ENCODE data around the gene RNF6.
"Not testable (repeated sequence)": the region's sequence is repeated elsewhere in the genome, so short reads cannot be mapped to it uniquely, and the experiment has no call there.

Gene RNF6

DNA sequence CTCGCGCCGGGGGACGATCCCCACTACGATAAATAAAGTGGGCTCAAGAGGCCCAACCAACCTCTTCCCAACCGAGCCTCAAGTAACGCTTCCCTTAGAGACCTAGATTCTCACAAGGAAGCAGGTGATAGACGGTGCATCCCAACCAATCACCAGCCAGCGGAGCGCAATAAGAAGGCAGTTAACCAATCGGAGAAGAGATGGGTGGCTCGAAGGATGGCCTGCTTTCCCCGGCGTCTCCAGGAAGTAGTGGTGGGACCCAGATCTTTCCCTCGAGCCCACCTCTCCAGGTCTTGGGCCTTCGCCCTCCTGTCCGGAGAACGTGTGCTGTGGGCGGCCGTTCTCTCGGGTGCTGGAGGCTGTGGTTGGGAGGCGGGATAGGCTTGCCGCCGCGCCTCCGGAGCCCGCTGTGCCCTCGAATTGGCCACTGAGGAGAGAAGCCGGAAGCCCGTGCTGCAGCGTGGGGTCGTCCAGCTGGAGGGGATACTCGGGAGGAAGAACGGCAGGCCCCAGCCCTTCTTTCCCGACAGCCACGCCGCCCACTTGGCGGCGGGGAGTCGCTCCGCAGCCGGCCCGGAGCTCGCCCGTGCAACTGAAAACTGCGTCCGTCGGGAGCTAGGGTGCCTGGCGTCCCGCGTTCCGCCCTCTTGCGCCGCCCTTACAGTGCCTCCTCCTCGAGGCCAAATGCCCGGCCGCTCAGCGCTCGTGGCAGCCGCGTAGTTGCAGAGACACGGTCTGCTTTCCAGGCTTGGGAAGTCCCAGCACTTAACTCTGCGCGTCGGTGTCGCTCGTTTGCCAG, at the start of gene RNF6:
RNF6 (minus strand) TSS at position 594 of the 799 bp plus-strand sequence. CDS start 2,665 bp downstream, outside the sequence.
- peak; percentile 69 to 81 for DNase-seq (ENCODE audit: low read depth in 2 of 2)

DNA sequence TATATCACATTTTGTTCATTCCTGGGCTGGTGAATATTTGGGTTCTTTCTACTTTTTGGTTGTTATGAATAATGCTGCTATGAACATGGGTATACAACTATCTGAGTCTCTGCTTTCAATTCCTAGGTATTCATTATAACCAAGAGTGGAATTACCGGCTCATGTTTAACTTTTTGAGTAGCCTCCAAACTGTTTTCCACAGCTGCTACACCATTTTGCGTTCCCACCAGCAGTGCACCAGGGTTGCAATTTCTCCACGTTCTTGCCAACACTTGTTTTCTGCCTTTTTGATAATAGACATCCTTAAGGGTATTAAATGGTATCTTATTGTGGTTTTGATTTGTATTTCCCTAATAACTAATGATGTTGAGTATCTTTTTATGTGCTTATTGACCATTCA, 48.6 kb upstream of the RNF6 start:
- no peak for DNase-seq (ENCODE audit: low read depth in 2 of 2)

DNA sequence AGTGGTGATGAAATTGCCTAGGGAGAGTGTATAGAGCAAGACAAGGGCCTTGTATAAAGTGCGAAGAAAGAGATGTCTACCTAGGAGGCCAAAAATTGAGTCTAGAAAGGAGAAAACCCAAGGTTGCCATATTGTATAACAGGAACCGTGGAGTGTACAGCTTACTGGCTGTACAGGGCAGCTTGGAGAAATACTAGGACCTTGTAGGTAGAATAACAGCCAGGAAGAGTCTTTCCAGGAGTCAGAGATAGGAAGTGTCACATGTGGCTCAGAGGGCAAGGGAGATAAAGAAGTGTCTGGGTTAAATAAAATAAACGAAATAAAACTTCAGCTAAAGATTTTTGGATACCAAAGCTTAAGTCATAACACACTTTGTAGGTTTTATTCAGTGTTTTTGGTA, 44.2 kb upstream of the RNF6 start:
- DNase-seq (ENCODE audit: low read depth in 2 of 2), result no peak

DNA sequence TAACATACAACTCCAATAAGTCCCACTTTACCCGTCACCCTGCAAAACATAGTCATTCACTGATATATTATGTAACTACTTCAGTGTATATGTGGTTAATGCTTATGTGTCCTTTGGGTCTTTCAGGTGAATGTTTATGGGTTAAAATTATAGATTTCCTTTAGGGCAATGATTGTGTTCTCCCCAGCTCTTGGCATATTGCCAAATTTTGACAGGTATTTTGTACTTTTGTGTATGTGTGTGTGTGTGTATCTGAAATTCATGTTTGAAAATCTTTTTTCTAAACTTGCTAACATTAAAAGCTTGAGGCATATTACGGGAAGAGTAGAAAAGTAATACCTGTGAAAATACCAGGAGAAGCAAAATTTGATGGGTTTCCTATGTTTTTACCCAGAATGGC, 40.0 kb upstream of the RNF6 start:
- DNase-seq (ENCODE audit: low read depth in 2 of 2), result no peak

DNA sequence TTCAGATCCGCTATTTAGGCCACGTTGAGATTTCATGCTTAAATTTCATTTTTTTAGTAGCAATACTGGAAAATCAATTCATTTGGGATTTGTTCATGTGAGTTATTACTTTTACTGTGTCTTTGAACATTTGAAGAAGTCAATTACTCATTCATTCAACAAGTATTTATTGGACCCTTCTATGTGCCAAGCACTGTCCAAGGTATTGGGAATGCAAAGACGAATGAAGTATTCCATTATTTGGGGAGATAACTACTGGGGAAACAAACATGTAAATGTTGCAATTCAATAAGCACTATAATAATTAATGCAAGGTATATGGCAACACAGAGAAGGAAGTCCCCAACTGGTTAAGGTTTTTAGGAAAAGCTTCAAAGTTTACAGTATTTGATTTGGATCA, 37.5 kb upstream of the RNF6 start:
- DNase-seq (ENCODE audit: low read depth in 2 of 2), result no peak

DNA sequence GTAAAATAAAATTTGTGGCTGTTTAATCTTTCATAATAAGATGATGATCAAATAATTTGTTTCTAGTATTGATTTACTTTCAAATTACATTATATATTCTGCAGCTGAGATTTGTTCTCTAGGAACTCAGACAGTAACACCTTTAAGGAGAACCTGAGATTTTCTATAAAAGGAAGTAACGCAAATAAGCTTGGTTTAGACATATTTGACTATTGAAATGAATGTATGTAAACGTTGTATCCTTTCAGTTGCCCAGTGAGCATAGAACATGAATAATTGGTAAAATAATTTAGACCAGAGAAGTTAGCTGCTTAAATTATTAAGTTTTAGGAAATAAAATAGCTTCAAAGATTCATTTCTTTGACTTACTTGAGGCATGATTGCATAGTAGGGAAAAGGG, 34.9 kb upstream of the RNF6 start:
- no peak for DNase-seq (ENCODE audit: low read depth in 2 of 2)

DNA sequence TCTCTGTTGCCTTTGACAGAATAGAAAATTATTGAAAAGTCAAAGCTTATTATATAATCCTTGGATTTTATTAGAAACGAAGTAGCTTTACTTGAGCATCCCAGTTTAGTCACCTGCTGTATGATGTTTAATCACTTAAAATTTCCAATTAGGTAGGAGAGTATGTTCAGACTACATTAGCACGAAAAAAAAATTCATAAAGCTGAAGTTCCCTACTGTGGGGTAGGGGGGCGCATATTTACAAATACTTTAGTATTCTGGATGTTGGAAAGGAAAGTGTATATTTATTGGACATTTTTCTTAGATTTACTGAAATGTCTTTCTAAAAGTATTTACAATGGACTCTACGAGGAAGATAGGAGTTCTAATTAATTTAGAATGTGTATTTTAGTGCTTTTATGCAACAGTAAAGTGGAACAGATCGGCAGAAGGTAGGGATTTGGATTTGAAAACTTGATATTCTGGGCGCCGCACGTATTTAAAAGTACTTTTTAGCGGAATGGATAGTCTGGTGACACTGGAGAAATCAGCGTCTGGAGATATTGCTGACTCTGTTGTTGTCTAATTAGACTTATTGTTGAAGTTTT, 33.7 kb upstream of the RNF6 start:
- no peak for DNase-seq (ENCODE audit: low read depth in 2 of 2)

DNA sequence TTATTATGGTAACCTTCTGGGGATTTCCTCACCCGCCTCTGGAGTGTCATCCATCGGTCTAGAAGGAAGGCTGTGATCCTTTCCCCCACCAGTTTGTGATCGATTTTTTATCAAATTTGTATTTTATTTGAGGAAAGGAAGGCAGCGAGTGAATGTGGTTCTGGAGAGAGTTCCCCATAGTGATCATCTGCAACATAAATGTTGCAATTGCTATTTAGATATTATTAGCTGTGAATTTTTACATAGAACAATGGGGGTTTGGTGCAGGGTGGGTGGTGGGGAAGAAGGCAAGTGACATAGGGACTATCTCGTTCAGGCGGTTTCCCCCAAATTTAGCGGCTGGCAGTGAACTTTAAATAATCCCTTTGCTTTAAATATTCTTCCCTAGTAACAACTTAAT, 33.0 kb upstream of the RNF6 start:
- DNase-seq (ENCODE audit: low read depth in 2 of 2), result no peak

DNA sequence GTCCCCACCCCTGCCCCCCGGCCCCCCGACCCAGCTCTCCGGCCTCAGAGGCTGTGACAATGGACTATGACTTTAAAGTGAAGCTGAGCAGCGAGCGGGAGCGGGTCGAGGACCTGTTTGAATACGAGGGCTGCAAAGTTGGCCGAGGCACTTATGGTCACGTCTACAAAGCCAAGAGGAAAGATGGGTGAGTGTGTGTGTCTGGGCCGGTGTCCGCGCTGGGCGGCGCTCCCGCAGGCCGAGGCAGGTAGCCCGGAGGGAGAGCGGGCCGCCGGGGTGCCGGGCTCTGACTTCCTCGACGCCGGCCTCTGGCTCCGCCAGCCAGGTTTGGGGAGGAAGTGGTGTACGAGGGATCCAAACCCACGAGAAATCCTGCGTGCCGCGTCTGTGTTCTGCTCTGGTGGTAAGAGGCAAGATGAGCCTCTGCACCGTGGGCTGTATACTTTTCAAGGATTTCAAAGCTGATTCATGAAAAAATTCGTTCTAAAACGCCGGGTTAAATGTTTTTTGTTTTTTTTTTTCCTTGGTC, 32.5 kb upstream of the RNF6 start:
- DNase-seq (ENCODE audit: low read depth in 2 of 2), result peak in 1 of 2 donors; percentile 13

DNA sequence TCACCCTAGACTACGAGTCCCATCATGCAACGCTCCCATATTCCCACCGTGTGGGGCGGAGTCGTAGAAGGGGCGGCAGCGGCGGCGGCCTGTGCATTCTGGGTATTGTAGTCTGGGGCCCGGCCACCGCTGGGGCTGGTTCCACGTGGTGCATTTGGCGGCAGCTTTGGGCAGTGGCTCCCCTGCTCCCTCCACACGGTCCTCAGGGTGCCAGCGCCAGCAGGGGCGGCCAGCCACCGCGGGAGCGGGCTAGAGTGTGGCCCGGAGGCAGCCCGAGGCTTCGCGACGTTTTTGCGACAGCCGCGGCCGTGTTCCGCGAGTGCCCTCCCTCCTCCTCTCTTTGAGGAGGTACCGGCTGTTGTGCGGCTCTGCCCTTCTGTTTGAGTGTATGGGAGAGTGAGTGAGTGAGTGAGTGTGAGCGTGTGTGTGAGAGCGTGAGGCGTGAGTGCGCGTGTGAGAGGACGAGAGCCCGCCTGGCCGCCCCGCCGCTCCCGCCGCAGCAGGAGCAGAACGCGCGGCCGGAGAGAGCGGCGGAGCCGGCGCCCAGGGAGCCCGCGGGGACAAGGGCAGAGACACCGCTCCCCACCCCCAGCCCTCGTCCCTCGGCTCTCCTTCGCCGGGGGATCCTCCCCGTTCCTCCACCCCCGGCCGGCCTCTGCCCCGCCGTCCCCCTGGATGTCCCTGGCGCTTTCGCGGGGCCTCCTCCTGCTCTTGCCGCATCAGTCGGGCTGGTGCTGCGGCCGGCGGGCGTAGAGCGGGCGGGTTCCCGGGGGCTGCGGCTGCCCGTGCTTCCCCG, 31.9 kb upstream of the RNF6 start, which contains the start of gene CDK8:
CDK8 (plus strand) TSS at position 343 of the 796 bp plus-strand sequence. CDS start 513 bp downstream, outside the sequence.
- DNase-seq (ENCODE audit: low read depth in 2 of 2), result peak; percentile 77 to 80

DNA sequence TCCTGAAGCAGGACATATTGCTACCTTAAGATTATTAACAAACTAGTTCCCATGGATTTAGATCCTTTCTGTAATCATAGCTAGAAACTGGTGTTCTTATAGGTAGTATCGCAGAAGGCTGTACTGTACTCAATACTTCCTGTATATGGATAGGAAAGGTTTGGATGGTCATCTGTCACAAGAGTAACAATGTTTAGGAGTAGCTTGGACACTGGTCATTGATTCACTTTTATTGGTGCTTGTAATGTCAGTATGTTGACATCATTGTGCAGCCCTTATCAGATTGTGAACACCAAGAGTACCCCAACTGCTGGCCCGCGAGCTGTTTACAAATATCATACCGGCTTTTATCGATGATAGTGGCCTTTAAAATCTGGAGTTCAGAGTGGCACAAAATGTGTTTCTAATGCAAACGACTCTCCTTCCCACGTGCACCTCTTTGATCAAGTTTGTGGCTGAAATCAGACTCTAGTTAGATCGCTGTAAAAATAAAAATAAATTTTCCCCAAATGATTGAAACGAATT, 31.2 kb upstream of the RNF6 start:
- DNase-seq (ENCODE audit: low read depth in 2 of 2), result no peak

DNA sequence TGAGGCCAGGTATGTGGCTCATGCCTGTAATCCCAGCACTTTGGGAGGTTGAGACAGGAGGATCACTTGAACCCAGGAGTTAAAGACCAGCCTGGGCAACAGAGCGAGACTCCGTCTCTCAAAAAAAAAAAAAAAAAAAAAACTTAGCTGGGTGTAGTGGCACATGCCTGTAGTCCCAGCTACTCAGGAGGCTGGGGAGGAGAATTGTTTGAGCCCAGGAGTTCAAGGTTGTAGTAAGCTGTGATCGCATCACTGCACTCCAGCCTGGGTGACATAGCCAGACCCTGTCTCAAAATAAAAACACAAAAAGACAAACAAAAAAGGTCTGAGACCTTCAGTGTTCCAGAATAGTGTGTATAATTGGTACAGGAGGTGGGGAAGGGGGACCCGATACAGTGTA, 29.9 kb upstream of the RNF6 start:
- DNase-seq (ENCODE audit: low read depth in 2 of 2), result not testable (repeated sequence)

DNA sequence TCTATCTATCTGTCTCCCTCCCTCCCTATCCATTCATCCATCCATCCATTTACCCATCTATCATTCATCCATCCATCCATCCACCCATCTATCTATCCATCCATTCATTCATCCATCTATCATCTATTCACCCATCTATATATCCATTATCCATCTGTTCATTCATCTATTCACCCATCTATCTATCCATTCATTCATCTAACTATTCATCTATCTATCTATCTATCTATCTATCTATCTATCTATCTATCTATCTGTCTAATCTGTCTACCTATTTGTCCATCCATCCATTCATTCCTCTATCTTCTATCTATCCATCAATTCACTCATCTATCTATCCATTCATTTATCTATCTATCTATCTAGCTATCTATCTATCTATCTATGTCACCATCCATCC, 27.4 kb upstream of the RNF6 start:
- DNase-seq (ENCODE audit: low read depth in 2 of 2), result no peak

DNA sequence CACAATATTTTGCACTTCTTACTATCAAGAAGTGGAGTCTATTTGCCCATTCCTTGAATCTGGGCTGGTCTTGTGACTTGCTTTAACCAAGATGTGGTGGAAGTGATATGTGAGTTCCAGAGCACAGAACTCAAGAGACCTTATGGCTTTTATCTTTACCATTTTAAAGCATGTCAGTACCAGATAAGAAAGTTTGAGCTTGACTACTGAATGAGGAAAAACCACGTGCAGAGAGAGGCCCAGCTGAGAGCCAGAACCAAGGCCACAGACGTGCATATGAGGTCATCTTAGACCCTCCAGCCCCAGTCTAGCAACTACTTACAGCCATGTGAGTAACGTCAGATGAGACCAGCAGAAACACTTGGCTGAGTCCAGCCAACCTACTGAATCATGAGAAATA, 25.5 kb upstream of the RNF6 start:
- DNase-seq (ENCODE audit: low read depth in 2 of 2), result no peak

DNA sequence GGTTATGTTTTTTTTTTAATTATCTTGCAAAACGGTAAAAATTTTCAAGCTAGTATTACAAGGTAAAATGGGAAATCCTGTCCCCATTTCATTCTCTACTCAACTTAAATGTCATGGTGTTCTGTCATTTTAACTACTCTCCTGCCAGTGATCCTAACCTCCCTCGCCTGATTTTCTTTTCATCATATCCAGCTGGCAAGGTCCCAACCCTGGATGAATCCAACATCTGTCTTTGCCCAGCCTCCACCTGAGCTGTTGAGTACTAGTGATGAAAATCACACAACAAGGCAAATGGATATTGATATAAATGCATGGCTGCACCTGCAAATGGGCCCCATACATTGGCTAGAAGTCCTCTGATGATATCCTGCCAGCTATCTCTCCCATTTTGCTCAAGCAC, 24.9 kb upstream of the RNF6 start:
- no peak for DNase-seq (ENCODE audit: low read depth in 2 of 2)

DNA sequence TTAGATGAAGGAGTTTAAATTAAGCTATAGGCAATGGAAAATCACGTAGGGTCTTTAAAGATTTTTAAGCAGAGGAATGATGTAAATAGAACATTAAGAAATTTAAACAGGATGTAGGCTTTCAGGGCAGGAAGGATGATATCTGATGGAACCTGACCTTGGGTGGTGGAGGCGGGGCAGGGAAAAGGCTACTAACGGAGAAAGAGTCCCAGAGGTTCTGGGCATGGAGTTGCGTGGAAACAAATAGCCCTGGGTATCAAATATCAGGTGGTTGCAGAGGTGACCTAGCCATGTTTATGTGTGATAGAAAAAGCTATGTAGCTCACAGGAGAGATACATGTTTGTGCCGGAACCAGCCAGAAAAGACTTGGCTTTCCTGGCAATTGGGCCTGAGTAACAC, 24.0 kb upstream of the RNF6 start:
- no peak for DNase-seq (ENCODE audit: low read depth in 2 of 2)

DNA sequence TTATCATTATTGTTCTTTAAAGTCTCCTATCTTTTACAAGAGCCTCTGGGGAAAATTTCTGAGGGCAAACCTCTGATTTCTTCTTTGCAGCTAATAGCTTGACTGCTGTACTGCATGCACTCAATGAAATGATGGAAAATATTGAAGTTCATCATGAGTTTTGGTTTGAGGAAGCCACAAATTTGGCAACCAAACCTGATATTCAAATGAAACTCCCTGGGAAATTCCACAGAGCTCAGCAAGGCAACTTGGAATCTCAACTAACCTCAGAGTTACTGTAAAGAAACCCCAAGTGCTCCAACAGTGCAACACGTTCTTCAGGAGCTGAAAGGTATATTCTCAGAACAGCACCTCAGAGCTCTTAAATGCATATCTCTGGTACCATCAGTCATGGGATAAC, 14.2 kb upstream of the RNF6 start:
- DNase-seq (ENCODE audit: low read depth in 2 of 2), result no peak

DNA sequence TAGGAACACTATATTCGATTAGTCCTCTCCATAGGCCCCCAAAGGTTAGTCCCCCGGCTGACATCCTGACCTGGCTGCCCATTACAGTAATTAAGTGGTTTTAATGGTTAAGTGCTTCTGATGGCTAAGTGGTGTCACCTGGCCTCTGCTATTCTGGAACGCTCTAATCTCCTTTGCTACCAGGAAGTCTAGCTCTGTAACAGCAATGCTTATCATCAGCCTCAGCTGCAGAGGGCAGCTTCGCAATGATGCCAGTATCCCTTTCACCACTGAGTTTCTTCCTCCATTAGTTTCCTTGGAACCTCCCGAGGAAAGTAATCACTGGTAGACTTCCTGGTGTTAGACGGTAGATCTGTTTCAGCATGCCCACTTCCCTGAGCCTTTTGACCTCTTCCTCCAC, 8.6 kb upstream of the RNF6 start:
- DNase-seq (ENCODE audit: low read depth in 2 of 2), result no peak

DNA sequence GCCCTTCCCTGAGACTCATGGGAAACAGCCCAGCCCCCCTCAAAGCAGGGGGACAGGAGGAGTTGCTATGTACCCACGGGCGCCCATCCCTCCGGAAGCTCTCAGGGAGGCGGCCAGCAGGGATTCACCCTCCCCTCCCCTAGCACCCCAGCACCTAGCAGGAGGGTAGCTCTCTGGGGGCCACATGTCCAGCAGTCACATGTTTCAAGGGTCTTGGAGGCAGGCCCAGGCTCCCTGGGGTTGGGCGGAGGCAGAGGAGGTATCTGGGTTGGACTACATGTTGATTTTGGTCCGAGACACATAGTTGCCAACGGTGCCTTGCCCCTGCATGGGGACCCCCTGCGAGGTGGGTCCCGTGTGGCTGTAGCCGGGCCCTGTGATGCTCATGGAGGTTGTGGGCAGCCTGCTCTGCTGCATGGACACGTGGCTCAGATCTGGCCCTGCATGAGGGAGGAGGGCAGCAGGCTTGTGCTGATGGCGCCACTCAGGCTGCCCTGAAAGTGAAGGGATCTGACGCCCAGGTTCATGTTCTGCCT, 7.0 kb upstream of the RNF6 start:
- no peak for DNase-seq (ENCODE audit: low read depth in 2 of 2)

DNA sequence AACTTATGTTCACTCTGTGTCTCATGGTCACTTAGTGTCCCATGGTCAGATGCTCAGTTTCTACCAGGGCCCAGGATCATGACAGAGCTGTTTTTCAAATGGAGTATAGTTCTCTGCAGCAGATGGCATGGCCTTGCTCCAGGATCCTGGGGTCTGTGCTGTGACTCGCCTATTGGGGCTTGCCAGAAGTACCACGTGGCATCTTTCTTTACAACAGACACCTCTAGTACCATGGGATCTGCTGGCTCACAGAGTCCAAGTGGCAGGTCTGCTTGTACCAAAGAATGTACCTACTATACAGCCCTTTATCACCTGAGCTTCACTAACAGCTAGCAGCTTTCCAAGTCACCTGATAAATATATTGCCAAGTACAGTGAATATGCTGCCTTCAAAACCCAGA, 6.0 kb upstream of the RNF6 start:
- no peak for DNase-seq (ENCODE audit: low read depth in 2 of 2)

DNA sequence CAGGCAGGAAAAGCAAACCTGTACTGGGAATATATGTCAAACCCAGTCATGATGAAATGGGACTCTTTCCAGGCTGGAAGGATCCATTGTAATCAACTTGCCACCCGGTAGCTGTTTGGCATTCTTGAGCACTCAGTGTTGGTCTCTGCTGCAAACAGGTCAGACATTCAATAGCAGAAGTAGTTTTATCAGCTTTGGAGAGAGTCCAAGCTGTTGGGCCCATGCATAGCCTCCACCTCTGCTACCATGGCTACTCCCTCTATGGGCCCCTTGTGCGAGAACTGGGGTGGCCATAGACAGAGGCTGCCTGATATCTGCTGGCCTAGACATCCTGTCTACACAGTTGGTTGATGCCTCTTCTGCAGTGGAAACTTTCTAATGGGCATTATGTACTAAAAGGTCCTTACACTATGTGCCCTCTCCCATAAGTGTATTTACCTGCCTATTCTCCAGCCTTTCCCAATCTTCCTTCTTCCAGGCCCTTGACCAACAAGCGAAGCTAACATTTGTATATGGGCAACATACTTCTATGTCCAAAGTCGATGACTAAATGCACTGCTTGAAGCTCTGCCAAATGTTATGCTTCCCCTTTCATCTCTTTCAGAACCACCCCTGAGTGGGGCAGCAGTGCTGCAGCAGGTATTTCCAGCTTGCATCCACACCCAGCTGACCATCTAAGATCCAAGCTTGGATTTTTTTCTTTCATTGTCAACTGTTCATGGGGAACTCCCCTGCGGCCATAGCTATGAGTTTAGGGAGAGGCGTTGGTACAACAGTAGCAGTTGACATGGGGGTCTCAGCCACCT, 5.3 kb upstream of the RNF6 start:
- no peak for DNase-seq (ENCODE audit: low read depth in 2 of 2)

All from stimulated activated CD8-positive, alpha-beta memory T cell treated with anti-CD3 and anti-CD28 coated beads, Interleukin-15, amount 100 ng/mL, for 4 hours (primary cell).